ENCODE measurements around the gene A2M. TPM values are rescaled to one million over a fixed set of nuclear protein-coding genes. Genes with fewer than 3 reads are reported as not detected.
A peak's percentile ranks its signal among the peaks of the same experiment; 100 is the strongest.

The A2M gene
- total and polyA plus RNA-seq, 7 donors: 42.6 to 242 (median 86.0) TPM

- H3K4me3 ChIP-seq: no peak overlapping the region
- H3K36me3 ChIP-seq (ENCODE audit: insufficient read depth in 1 of 2, low read depth in 1 of 2): no peaks in the 10 kb centered on the region
- 97 to 99% (median 97%) methylated on average over 2 of the region's 2 CpGs for WGBS, 3 donors
- TF ChIP-seq, protein P1, sequence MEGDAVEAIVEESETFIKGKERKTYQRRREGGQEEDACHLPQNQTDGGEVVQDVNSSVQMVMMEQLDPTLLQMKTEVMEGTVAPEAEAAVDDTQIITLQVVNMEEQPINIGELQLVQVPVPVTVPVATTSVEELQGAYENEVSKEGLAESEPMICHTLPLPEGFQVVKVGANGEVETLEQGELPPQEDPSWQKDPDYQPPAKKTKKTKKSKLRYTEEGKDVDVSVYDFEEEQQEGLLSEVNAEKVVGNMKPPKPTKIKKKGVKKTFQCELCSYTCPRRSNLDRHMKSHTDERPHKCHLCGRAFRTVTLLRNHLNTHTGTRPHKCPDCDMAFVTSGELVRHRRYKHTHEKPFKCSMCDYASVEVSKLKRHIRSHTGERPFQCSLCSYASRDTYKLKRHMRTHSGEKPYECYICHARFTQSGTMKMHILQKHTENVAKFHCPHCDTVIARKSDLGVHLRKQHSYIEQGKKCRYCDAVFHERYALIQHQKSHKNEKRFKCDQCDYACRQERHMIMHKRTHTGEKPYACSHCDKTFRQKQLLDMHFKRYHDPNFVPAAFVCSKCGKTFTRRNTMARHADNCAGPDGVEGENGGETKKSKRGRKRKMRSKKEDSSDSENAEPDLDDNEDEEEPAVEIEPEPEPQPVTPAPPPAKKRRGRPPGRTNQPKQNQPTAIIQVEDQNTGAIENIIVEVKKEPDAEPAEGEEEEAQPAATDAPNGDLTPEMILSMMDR (IDR thresholded peaks at IDR 0.05): no peak
- no peaks in the 10 kb centered on the region for H3K27me3 ChIP-seq (ENCODE audit: insufficient read depth in 3 of 3, low read length in 2 of 3)
- ATAC-seq (no peak), DNase-seq (no peak)
- intact Hi-C loops (cut with DNase I): loop anchor here (10.0 kb wide), 3 partner anchors 134 to 504 kb away; partner anchors contain the start of genes CLEC4E (in 2 of the 2) and PHC1 (in 1 of the 2)
- H3K9me3 ChIP-seq: no peaks in the 10 kb centered on the region
- no peak overlapping the region for H3K27ac ChIP-seq
- H3K4me1 ChIP-seq: no peaks in the 10 kb centered on the region
Measured at GRCh38 chr12:9048930-9049329, 66.8 kb downstream of the A2M start.

DNA sequence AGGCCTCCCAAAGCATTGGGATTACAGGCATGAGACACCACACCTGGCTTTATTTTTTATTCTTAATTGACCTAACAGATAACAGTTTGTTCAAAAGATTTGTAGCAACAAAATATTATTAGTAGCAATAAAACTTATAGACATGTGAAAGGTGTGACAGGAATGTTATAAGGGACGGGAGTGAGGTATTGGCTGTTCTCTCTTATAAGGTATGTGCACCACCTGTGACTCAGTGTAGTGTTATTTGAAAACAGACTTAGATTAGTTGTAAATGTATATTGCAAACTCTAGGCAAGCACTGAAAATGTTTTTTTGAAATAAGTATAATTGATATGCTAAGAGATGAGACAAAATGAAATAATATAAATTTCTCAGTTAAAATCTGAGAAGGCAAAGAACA is 68.6 kb downstream of the A2M start:
- no peak for DNase-seq
- H3K4me3 ChIP-seq: no peak overlapping the region
- ATAC-seq: no peak
- H3K9me3 ChIP-seq: no peaks in the 10 kb centered on the region
- TF ChIP-seq, protein P1 (IDR thresholded peaks at IDR 0.05): no peak
- WGBS, 3 donors: 89 to 94% (median 93%) methylated on average over 1 of the region's 1 CpG
- H3K36me3 ChIP-seq (ENCODE audit: insufficient read depth in 1 of 2, low read depth in 1 of 2): no peaks in the 10 kb centered on the region
- peaks cover 7% of the 10 kb centered on the region for H3K4me1 ChIP-seq
- no peak overlapping the region for H3K27ac ChIP-seq
- H3K27me3 ChIP-seq (ENCODE audit: insufficient read depth in 3 of 3, low read length in 2 of 3): no peaks in the 10 kb centered on the region
- intact Hi-C loops (cut with DNase I): loop anchor here (10.0 kb wide), 3 partner anchors 132 to 502 kb away; partner anchors contain the start of genes CLEC4E (in 2 of the 2) and PHC1 (in 1 of the 2)

GRCh38 chr12:9043766-9044165 is 72.0 kb downstream of the A2M start:
- intact Hi-C loops (cut with DNase I): loop anchor here (10.0 kb wide), 3 partner anchors 129 to 499 kb away; partner anchors contain the start of genes CLEC4E (in 2 of the 2) and PHC1 (in 1 of the 2)
- DNase-seq (no peak), ATAC-seq (no peak)
- Histone ChIP-seq H3K27me3 (ENCODE audit: insufficient read depth in 3 of 3, low read length in 2 of 3) (no peaks in the 10 kb centered on the region), H3K36me3 (ENCODE audit: insufficient read depth in 1 of 2, low read depth in 1 of 2) (no peaks in the 10 kb centered on the region), H3K4me3 (no peak overlapping the region), H3K9me3 (no peaks in the 10 kb centered on the region), H3K27ac (no peak overlapping the region), H3K4me1 (peaks cover 12% of the 10 kb centered on the region)
- WGBS, 3 donors: 51 to 60% (median 52%) methylated on average over 2 of the region's 2 CpGs
- TF ChIP-seq, protein P1 (IDR thresholded peaks at IDR 0.05): no peak

GRCh38 chr12:9041321-9041720 is 74.4 kb downstream of the A2M start:
- 22 to 50% (median 25%) methylated on average over 1 of the region's 1 CpG for WGBS, 3 donors
- no peak overlapping the region for H3K4me3 ChIP-seq
- TF ChIP-seq, protein P1 (IDR thresholded peaks at IDR 0.05): no peak
- DNase-seq (no peak), ATAC-seq (peak; percentile 96 to 99 (median 97))
- intact Hi-C loops (cut with DNase I): loop anchor here (10.0 kb wide), 3 partner anchors 127 to 497 kb away; partner anchors contain the start of genes CLEC4E (in 2 of the 2) and PHC1 (in 1 of the 2)
- no peaks in the 10 kb centered on the region for H3K36me3 ChIP-seq (ENCODE audit: insufficient read depth in 1 of 2, low read depth in 1 of 2)
- no peaks in the 10 kb centered on the region for H3K9me3 ChIP-seq
- H3K27me3 ChIP-seq (ENCODE audit: insufficient read depth in 3 of 3, low read length in 2 of 3): no peaks in the 10 kb centered on the region
- peaks cover 12% of the 10 kb centered on the region for H3K4me1 ChIP-seq
- peak overlapping the region; percentile 43 for H3K27ac ChIP-seq
